GM11168 (cell line): Measurements from ENCODE around the gene POLH.
"Not testable (repeated sequence)": the region's sequence is repeated elsewhere in the genome, so short reads cannot be mapped to it uniquely, and the experiment has no call there.

Experiments
- in situ Hi-C: fragments of 300-500 bp; cut with MboI; formaldehyde crosslinking; loops from one replicate; pipeline ENCODE4 v1.12.0; 2022; ENCODE audit warnings: low sequenced_read_pairs; ENCODE audit not compliant: unreplicated experiment

The POLH gene

DNA sequence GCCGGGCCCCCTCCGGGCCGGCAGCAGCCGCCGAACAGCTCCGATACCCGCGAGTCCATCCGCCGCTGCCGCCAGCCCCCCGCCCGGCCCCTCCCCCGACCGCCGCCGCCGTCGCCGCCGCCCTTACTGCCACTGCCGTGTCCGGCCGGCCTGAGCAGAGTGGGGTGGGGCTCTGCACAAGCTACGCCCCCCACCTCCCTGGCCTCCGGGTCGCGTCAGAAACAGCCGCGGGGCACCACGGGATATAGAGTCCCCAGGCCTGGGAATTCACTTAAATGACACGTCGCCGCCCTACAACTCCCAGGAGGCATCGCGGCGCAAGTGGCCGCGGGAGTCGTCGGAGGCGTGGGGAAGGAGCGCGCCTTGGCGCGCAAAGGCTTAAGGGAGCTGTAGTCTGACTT lies 53.1 kb downstream of the POLH start, which contains the start of gene GTPBP2:
Gene GTPBP2 (minus strand): TSS at position 161 of the 401 bp plus-strand sequence. CDS start 102 bp downstream, at position 59.
- in situ Hi-C loops = no loop called here

DNA sequence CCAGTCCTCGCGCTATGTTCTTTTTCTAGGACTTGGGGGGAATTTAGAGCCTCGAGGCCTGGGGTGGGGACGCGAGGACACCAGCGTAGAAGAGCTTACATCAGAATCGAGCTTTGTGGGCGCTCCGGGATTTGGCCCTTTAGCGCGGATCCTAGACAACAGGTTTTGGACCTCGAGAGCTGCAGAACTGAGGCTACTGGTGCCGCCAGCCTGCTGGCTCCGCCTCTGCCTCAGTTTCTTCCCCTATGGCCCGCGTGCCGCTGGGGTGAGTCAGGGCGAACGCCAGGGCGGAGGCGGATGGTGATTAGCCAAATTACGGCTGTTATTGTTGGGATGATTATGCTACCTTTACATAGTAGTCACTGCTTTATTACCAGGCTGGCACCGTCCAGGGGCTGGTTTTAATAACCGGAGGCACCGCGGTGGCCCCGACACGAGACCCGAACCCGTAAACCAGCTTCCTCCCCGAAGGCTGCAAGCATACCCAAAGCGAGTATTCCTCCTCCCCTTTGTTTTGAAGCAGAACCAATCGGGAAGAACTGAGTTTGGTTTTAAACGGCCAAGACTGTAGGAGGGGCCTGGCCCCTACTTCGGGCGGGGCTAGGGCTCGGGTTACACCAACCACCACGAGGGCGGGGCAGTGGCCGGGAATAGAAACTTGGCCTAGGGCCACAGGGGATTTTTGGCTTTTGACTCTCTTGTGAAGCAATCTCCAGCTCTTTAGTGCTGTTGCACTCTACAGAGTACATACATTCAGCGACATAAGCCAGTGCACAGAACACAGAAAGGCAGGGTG lies 53.7 kb downstream of the POLH start:
- in situ Hi-C loops = no loop called here

DNA sequence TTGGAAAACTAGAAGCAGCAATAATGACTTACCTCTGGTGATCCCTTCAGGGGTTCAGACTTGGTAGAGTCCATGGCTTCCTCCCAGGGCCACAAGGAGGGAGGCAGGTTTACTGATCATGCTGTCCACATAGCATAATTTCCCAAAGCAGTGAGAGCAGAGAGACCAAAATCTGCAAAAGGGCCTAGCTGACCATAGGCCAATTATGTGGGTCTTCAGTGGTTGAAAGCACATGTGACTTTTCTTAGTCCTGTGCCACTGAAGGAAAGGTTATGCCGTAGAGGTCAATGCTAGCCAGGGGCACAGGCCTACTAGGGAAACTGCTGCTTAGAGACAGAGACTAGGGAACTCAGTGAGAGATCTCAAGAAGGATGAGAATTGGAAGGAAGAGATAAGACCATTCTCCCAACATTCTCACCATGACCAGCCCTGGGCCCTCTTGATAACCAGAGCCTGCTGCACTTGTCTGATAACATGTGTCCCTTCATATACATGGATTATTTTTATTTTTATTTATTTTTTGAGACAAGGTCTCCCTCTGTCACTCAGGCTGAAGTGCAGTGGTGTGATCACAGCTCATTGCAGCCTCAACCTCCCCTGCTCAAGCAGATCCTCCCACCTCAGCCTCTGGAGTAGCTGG lies 55.1 kb downstream of the POLH start:
- in situ Hi-C loops = no loop called here

DNA sequence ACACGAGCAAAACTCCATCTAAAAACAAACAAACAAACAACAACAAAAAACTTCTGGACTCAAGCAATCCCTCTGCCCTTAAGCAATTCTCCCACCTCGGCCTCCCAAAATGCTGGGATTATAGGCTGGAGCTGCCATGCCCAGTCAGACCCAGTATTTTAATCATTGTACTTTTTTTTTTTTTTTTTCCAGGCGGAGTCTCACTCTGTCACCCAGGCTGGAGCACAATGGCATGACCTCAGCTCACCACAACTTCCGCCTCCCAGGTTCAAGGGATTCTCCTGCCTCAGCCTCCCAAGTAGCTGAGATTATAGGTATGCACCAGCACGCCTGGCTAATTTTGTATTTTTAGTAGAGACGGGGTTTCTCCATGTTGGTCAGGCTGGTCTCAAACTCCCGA lies 57.0 kb downstream of the POLH start:
- in situ Hi-C loops = not testable (repeated sequence)

DNA sequence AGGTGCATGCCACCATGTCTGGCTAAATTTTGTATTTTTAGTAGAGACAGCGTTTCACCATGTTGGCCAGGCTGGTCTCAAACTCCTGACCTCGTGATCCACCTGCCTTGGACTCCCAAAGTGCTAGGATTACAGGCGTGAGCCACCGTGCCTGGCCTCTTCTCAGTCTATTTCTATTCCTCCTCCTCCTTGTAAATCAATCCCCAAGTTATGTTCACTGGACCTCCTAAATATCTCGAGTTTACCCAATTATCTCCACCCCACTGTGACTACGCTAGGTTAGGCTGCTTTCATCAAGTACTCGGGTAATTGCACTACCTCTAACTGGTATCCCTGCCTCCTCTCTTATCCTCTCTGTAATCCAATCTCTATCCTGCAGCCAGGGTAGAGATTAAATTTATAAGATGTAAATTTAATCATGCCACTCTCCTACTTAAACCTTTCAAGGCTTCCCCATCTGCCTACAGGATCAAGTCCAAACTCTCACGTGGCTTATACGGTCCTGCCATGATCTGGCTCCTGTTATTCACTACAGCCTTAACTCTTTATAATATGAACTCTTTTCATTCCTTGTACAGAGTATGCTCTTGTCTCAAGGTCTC lies 58.8 kb downstream of the POLH start:
- in situ Hi-C loops = no loop called here

DNA sequence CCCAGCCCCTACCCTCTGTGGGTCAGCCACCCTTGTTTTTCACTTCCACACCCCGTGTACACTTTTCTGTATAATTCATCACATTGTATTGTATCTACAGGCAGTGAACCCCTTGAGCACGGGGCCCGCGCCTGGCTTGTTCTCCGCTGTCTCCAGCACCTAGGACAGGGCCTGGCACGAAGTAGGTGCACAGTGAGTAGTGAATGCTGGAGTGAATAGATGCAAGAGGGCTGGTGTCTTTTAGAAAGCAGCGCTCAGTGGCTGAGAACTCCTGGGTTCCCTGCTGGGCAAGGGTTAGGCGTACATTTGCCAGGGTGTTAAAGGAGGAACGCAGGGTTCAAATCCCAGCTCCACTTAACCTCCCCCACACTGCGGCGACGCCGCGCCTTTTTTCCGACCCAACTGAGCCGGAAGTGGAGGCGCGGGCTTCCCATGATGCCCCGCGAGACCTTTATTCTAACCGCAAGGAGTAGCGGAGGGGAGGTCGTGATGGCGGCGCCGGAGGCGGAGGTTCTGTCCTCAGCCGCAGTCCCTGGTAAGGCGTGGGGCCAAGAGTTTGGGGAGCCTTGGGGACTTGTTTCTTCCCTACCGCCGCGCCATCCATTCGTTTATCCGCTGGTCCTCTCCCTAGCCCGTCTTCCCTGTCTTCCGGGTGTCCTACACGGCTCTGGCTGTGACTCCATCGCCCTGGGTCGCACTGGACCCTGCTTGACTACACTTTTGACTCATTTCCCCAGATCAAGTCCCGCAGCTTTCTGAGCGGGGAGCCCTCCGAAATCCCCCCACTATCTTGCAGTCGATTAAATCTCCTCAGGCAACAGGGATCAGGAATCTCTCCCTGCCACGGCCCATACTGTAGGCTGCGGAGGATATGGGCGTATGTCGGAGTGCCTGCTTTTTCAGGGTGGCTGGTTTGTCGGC lies 59.7 kb downstream of the POLH start, which contains the start of gene MAD2L1BP:
Gene MAD2L1BP (plus strand): TSS at position 454 of the 921 bp plus-strand sequence. CDS start 36 bp downstream, at position 490.
- in situ Hi-C loops = no loop called here

DNA sequence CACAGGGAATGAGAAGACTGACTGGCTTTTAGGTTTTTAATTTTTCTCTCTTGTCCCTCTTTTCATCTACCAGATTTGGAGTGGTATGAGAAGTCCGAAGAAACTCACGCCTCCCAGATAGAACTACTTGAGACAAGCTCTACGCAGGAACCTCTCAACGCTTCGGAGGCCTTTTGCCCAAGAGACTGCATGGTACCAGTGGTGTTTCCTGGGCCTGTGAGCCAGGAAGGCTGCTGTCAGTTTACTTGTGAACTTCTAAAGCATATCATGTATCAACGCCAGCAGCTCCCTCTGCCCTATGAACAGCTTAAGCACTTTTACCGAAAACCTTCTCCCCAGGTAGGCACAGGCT lies 60.3 kb downstream of the POLH start:
- in situ Hi-C loops = no loop called here

DNA sequence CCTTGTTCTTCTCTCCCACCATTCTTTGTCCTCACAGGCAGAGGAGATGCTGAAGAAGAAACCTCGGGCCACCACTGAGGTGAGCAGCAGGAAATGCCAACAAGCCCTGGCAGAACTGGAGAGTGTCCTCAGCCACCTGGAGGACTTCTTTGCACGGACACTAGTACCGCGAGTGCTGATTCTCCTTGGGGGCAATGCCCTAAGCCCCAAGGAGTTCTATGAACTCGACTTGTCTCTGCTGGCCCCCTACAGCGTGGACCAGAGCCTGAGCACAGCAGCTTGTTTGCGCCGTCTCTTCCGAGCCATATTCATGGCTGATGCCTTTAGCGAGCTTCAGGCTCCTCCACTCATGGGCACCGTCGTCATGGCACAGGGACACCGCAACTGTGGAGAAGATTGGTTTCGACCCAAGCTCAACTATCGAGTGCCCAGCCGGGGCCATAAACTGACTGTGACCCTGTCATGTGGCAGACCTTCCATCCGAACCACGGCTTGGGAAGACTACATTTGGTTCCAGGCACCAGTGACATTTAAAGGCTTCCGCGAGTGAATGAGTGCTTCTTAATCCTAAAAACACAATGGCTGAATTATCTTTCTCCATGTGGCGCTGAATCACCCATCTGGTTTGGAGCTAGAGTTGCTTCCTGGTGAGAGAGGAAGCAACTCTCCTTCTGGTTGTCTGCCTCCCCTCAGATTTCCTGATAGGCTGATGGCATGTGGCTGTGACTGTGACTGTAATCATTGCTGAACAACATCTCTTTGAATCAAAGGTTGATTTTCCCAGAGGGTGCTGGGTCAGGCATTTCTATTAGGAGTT lies 64.2 kb downstream of the POLH start:
- in situ Hi-C loops = no loop called here

DNA sequence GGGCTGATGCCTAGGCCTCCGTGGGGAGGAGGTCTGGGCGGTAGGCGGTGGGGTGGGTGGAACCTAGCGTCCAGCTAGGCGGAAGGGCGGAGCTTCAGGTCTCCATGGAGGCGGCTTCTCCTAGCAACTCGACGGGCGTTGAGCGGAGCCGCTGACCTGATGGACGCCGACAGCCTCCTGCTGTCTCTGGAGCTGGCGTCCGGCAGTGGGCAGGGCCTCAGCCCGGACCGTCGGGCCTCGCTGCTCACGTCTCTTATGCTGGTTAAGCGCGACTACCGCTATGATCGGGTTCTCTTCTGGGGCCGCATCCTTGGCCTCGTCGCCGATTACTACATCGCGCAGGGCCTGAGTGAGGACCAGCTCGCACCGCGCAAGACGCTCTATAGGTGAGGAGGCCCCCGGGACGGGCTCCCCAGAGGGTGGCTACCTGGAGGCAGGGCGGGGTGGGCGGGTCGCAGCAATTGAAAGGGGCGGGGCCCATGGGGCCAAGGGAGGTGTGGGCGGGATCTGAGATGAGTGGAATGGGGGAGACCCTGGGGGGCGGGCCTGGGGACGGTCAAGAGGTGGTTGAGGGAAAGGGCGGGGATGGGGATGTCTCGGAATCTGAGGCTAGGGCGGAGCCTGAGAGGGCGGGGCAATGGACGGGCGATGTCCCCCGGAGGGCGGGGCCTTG lies 69.1 kb downstream of the POLH start, which contains the start of gene RSPH9:
Gene RSPH9 (plus strand): TSS at position 97 of the 673 bp plus-strand sequence. CDS start 63 bp downstream, at position 160.
- in situ Hi-C loops = no loop called here

DNA sequence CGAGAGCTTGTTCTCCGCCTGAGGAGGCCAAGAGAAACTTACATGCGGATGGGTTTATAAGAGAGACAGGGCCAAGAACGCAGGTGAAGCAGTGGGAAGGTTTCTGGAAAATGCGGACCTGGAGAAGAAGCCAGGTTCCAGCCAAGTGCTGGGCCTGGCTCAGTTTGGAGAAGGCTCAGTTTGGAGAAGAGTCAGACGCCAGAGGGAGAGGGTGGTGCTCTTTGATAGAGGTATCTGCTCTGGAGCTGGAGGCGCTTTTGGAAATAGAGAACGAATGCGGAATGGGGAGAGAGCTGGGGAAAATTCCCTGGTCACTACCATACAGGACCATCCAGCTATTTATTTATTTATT lies 69.6 kb downstream of the POLH start:
- in situ Hi-C loops = no loop called here

DNA sequence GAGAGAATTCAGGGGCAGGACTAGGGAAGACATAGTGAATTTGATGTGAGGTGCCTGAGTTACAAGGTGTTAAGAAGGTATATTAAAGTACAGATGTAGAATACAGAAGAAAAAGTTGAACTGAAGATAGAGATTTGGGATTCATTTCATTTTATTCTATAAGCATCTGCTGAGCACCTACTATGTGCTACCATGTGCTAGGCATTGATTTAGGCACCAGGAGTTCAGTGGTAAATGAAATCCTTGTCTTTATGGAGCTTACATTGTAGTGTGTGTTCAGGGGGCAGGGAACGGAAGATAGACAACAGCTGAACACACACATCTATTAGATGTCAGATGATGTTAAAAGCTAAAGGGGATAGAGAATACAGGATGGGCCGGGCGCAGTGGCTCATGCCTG lies 71.6 kb downstream of the POLH start:
- in situ Hi-C loops = no loop called here

DNA sequence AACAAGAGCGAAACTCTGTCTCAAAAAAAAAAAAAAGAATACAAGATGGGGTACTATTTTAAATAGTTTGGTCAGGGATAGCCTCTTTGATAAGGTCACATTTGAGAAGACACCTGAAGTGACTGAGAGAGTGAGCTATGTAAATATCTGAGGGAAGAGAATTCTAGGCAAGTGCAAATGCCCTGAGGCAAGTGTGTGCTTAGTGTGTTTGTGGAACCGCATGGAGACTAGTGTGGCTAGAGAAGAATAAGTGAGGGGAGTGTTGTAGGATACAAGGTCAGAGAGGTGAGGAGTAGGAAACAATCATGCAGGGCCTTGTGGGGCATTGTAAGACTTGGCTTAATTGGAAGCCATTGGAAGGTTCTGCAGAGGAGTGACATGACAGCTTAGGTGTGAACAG lies 72.3 kb downstream of the POLH start:
- in situ Hi-C loops = no loop called here

DNA sequence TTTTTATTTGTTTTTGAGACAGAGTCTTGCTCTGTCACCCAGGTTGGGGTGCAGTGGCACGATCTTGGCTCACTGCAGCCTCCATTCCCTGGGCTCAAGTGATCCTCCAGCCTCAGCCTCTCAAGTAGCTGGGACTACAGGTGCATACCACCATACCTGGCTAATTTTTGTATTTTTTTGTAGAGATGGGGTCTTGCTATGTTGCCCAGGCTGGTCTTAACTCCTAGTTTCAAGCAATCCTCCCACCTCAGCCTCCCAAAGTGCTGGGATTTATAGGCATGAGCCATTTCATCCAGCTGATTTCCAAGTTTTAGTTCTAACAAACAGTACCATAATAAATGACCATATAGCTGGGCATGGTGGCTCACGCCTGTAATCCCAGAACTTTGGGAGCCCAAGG lies 76.8 kb downstream of the POLH start:
- in situ Hi-C loops = loop anchor here (25.0 kb wide), 1 partner anchor 434 kb away; no protein-coding TSS in a partner anchor

DNA sequence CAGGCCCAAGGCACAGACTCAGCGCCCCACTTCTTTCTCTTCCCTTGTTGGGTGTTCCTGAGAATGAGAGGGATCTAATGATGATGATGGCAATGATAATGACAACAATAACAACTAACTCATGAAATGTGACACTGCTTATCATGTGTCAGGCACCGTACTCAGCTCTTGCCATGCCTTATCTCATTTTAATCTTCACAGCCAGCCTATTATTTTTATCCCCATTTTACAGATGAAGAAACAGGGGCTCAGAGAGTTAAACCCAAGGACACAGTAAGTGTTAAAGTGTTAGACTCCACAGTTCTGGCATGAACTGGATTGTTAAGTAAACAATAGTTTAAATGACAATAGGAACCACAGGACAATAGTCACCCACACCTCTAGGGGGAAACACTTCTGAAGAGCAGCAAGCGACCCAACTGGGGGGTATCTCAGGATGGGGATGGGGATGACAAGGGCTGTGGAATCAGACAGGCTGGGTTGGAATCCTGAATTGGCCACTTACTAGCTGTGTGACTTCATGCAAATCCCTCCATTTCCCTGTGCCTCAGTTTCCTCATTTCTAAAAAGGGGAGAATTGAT lies 81.3 kb downstream of the POLH start:
- in situ Hi-C loops = loop anchor here (25.0 kb wide), 1 partner anchor 430 kb away; no protein-coding TSS in a partner anchor

DNA sequence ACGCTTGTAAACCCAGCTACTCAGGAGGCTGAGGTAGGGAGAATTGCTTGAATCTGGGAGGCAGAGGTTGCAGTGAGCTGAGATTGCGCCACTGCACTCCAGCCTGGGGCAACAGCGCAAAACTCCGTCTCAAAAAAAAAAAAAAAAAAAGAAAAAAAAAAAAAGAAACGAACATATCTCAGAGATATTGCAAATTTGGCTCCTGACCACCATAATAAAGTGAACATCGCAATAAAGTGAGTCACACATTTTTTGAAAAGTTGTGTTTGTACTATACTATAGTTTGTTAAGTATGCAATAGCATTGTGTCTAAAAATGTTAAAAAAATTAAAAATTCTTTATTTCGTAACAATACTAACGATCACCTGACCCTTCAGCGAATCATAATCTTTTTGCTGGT lies 82.2 kb downstream of the POLH start:
- in situ Hi-C loops = loop anchor here (25.0 kb wide), 1 partner anchor 429 kb away; no protein-coding TSS in a partner anchor

DNA sequence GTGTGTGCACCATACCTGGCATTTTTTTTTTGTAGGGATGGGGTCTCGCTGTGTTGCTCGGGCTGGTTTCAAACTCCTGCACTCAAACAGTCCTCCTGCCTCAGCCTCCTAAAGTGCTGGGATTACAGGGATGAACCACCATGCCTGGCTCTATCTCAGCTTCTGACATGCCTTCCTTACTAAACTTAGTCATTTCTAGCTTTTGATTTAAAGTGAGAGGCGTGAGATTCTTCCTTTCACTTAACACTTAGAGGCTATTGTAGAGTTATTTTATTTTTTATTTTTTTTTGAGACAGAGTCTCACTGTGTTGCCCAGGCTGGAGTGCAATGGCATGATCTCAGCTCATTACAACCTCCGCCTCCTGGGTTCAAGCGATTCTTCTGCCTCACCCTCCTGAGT lies 87.0 kb downstream of the POLH start:
- in situ Hi-C loops = loop anchor here (25.0 kb wide), 1 partner anchor 424 kb away; no protein-coding TSS in a partner anchor
